ENCODE measurements around the gene SND1. TPM values are rescaled to one million over a fixed set of nuclear protein-coding genes. Genes with fewer than 3 reads are reported as not detected.

SND1 gene
- total and polyA plus RNA-seq, 2 of the 4 experiments (the other 2 are of a cell fraction), result 154 to 294 TPM

- ChIA-PET POLR2A (ENCODE audit: unreplicated experiment) (no interaction called here), CTCF (no interaction called here)
- H3K14ac ChIP-seq (replicated peaks; ENCODE audit: low read depth, low read length), result no peak overlapping the region
- H2BK20ac ChIP-seq (ENCODE audit: low read depth, low read length), result no peak overlapping the region
- BruUV-seq (replicated peaks), result no TSS peak
- peaks cover 58% of the 10 kb centered on the region for H4K20me1 ChIP-seq (ENCODE audit: insufficient read depth, low read length)
- H3K56ac ChIP-seq (ENCODE audit: extremely low read depth, insufficient read depth, low read length), result no peak overlapping the region
- no peak overlapping the region for H3K9ac ChIP-seq (ENCODE audit: low read depth, low read length)
- H3K9me1 ChIP-seq (ENCODE audit: insufficient read depth, low read length), result peaks cover 23% of the 10 kb centered on the region
- intact Hi-C loops (cut with micrococcal nuclease), result no loop called here
- peaks cover 2% of the 10 kb centered on the region; the same call in 1 of the 2 replicates for H3K36me3 ChIP-seq (ENCODE audit: control insufficient read depth, insufficient read depth, low read length)
- dilution Hi-C loops (cut with HindIII; ENCODE audit: low sequenced_read_pairs, unreplicated experiment), result no loop called here
- no peak overlapping the region for H2AFZ ChIP-seq (replicated peaks; ENCODE audit: low read length, poor library complexity)
- no peak overlapping the region for H2BK15ac ChIP-seq (ENCODE audit: low read depth, low read length)
- no peak overlapping the region for H3K27ac ChIP-seq (ENCODE audit: insufficient read depth, low read length)
- H4K8ac ChIP-seq (ENCODE audit: low read depth in 2 of 2, low read length in 2 of 2), result no peak overlapping the region
- no CpG with 5 or more reads among the region's 1 CpG for WGBS, 2 experiments (ENCODE audit: extremely low coverage in 2 of 2, insufficient read length in 1 of 2)
- H3K9me3 ChIP-seq (ENCODE audit: control insufficient read depth, insufficient read depth, low read length), result no peaks in the 10 kb centered on the region
- H2BK120ac ChIP-seq (ENCODE audit: low read depth, low read length), result no peak overlapping the region
- peaks cover 40 to 84% of the 10 kb centered on the region in 2 experiments for H3K79me1 ChIP-seq (ENCODE audit: low read depth in 1 of 2, low read length in 2 of 2)
- ATAC-seq (ENCODE audit: low read depth), result no peak
- H4K5ac ChIP-seq (ENCODE audit: low read depth, low read length), result no peak overlapping the region
- no peak overlapping the region for H3K4me3 ChIP-seq (ENCODE audit: insufficient read depth, low read depth, low read length)
- no peak overlapping the region for H3K23ac ChIP-seq (ENCODE audit: low read depth, low read length)
- TF ChIP-seq BHLHE40 (IDR thresholded peaks at IDR 0.05; ENCODE audit: low read depth, low read length) (no peak), RAD21 (IDR thresholded peaks at IDR 0.05; ENCODE audit: low read length) (no peak), MAZ (IDR thresholded peaks at IDR 0.05; ENCODE audit: borderline replicate concordance, low read depth, low read length) (no peak), NFE2L2 (IDR thresholded peaks at IDR 0.05; ENCODE audit: low read depth, low read length) (no peak), MAFK (IDR thresholded peaks at IDR 0.05; ENCODE audit: low read depth, low read length) (no peak), SMC3 (IDR thresholded peaks at IDR 0.05; ENCODE audit: low read depth, low read length) (no peak), ELK1 (IDR thresholded peaks at IDR 0.05; ENCODE audit: borderline replicate concordance, low read depth, low read length) (no peak), CEBPB (IDR thresholded peaks at IDR 0.05; ENCODE audit: low read depth, low read length) (no peak), MXI1 (IDR thresholded peaks at IDR 0.05; ENCODE audit: borderline replicate concordance, low read depth, low read length) (no peak), CHD1 (IDR thresholded peaks at IDR 0.05; ENCODE audit: low read depth, low read length) (no peak), FOS (IDR thresholded peaks at IDR 0.05; ENCODE audit: low read depth, low read length) (no peak)
- no peak overlapping the region for H3K18ac ChIP-seq (ENCODE audit: low read depth, low read length)
- no peaks in the 10 kb centered on the region for H3K27me3 ChIP-seq (ENCODE audit: control insufficient read depth, insufficient read depth, low read length)
- H2BK5ac ChIP-seq (ENCODE audit: low read depth, low read length, poor library complexity, severe bottlenecking), result no peak overlapping the region
- in situ Hi-C loops (cut with MboI; ENCODE audit: low sequenced_read_pairs), result no loop called here
- H4K91ac ChIP-seq (ENCODE audit: insufficient read depth, low read depth, low read length), result no peak overlapping the region
- no peak overlapping the region for H2AK5ac ChIP-seq (ENCODE audit: low read depth, low read length)
- H3K4me2 ChIP-seq (ENCODE audit: low read depth, low read length), result no peak overlapping the region
- H2AK9ac ChIP-seq (replicated peaks; ENCODE audit: low read depth, low read length, poor library complexity), result no peak overlapping the region
- DNase-seq, result no peak
- peaks cover 5% of the 10 kb centered on the region for H3K4me1 ChIP-seq (ENCODE audit: control insufficient read depth, insufficient read depth, low read length)
- no peak overlapping the region for H3K4ac ChIP-seq (ENCODE audit: low read depth, low read length)
Observed at GRCh38 chr7:127872122-127872521, 220.1 kb downstream of the SND1 start.
